ENCODE measurements around the gene RUSF1.

- no peak for TF ChIP-seq CTCF (conservative IDR thresholded peaks at IDR 0.05 in 1 of 2, IDR thresholded peaks at IDR 0.05 in 1 of 2; ENCODE audit: extremely low read depth in 1 of 2, insufficient read depth in 1 of 2, low read depth in 1 of 2, low read length in 2 of 2)
- TF ChIP-seq EZH2 (IDR thresholded peaks at IDR 0.05; ENCODE audit: borderline replicate concordance, low read length) = no peak
These were observed 22.6 kb downstream of the RUSF1 start for GRCh38 chr16:31485571-31485970.

All from mammary epithelial cell (primary cell).